HCT116 (cell line): ENCODE data around the gene NOX4. TPM values are rescaled to one million over a fixed set of nuclear protein-coding genes. Genes with fewer than 3 reads are reported as not detected.

Source experiments
- ATAC-seq: fragments of 200-7000 bp; cut with Tn5 transposase; 2 replicates; pipeline ENCODE4 v1.9.1; 2020; ENCODE audit warnings: mild to moderate bottlenecking, moderate library complexity
- BruUV-seq: library from RNA; stranded (reverse); fragments of 400-500 nt; replicated peaks from 2 replicates; lab custom pipeline; 2021; lab: Mats Ljungman, UMichigan
- CTCF ChIA-PET: fragments of 300-600 bp; sonication (Branson Sonifier 250); formaldehyde crosslinking; loops from one replicate; lab custom pipeline; 2021; ENCODE audit warnings: antibody characterized with exemption; lab: Charles Lee
- POLR2A ChIA-PET: fragments of 300-600, 350-600 bp; sonication (Branson Sonifier 250); formaldehyde crosslinking; loops from one replicate; lab custom pipeline; 2021; ENCODE audit warnings: antibody characterized with exemption; lab: Charles Lee
- RAD21 ChIA-PET, 2 experiments: fragments of 300-600 bp; sonication (Branson Sonifier 250); formaldehyde crosslinking; loops; one replicate each; lab custom pipeline; 2023; ENCODE audit warnings: low total read pairs in 2 of 2; ENCODE audit not compliant: uncharacterized antibody in 2 of 2, unreplicated experiment in 2 of 2, low non-redundant PET in 1 of 2; lab: Charles Lee
- DNase-seq: peaks from one replicate; pipeline ENCODE4 v3.0.0-alpha.2; 2010; ENCODE audit warnings: low read depth, low spot score
- H2AFZ ChIP-seq: fragments of 200-600 bp; shearing (Covaris generic), sonication (generic); 2 replicates; pipeline ENCODE4 v1.6.1; 2017; ENCODE audit warnings: low read depth, mixed run types, mixed read lengths, antibody characterized with exemption, low read length; ENCODE audit not compliant: poor library complexity, severe bottlenecking
- H3K27ac ChIP-seq: 2 replicates; pipeline ENCODE4 v1.5.1; 2012; ENCODE audit warnings: low read depth, low read length
- H3K27me3 ChIP-seq: fragments of 200-600 bp; sonication (generic); 2 replicates; pipeline ENCODE4 v1.6.1; 2016; ENCODE audit warnings: mixed run types, low read length, mixed read lengths; ENCODE audit not compliant: insufficient read depth
- H3K36me3 ChIP-seq, 2 experiments: fragments of 200-500 bp in 1 of 2; fragments of 200-600 bp in 1 of 2; sonication (Bioruptor generic) in 1 of 2; sonication (generic) in 1 of 2; 2 replicates each; pipeline versions ENCODE4 v1.5.1 to v1.6.1; 2014 to 2016; ENCODE audit warnings: low read length in 2 of 2, inconsistent platforms in 1 of 2, mixed read lengths in 1 of 2, mixed run types in 1 of 2; ENCODE audit not compliant: insufficient read depth in 2 of 2, control insufficient read depth in 1 of 2
- H3K4me1 ChIP-seq, 2 experiments: fragments of 200-600 bp in 1 of 2; sonication (generic) in 1 of 2; 2 replicates each; pipeline versions ENCODE4 v1.5.1 to v1.6.1; 2012 to 2017; ENCODE audit warnings: low read length in 2 of 2, inconsistent platforms in 1 of 2, mild to moderate bottlenecking in 1 of 2, mixed read lengths in 1 of 2, mixed run types in 1 of 2, moderate library complexity in 1 of 2; ENCODE audit not compliant: insufficient read depth in 2 of 2, control insufficient read depth in 1 of 2
- H3K4me2 ChIP-seq: fragments of 200-600 bp; sonication (generic); 2 replicates; pipeline ENCODE4 v1.6.1; 2017; ENCODE audit warnings: mixed run types, low read length, mixed read lengths
- H3K4me3 ChIP-seq, 2 experiments: fragments of 200-600 bp in 1 of 2; sonication (generic) in 1 of 2; replicated peaks in 1 of 2; 2 replicates each; pipeline ENCODE4 v1.5.1; 2011 to 2016; ENCODE audit warnings: low read length in 2 of 2, control low read depth in 1 of 2, low read depth in 1 of 2, mild to moderate bottlenecking in 1 of 2, mixed read lengths in 1 of 2, mixed run types in 1 of 2
- H3K79me2 ChIP-seq: fragments of 200-600 bp; sonication (generic); 2 replicates; pipeline ENCODE4 v1.6.1; 2017; ENCODE audit warnings: mild to moderate bottlenecking, mixed run types, low read length, moderate library complexity, mixed read lengths; ENCODE audit not compliant: insufficient read depth
- H3K9ac ChIP-seq: fragments of 200-600 bp; sonication (generic); 2 replicates; pipeline ENCODE4 v1.6.1; 2016; ENCODE audit warnings: low read length, mixed read lengths
- H3K9me2 ChIP-seq: fragments of 200-600 bp; sonication (generic), shearing (Covaris generic); 2 replicates; pipeline ENCODE4 v1.6.1; 2017; ENCODE audit warnings: mixed run types, mild to moderate bottlenecking, moderate library complexity; ENCODE audit not compliant: insufficient read depth
- H3K9me3 ChIP-seq, 2 experiments: fragments of 200-500 bp in 1 of 2; fragments of 200-600 bp in 1 of 2; sonication (Bioruptor generic) in 1 of 2; sonication (generic) in 1 of 2; 2 replicates each; pipeline ENCODE4 v1.6.1; 2014 to 2017; ENCODE audit warnings: low read length in 2 of 2, mixed read lengths in 2 of 2, inconsistent platforms in 1 of 2, low read depth in 1 of 2, mild to moderate bottlenecking in 1 of 2, mixed run types in 1 of 2, moderate library complexity in 1 of 2; ENCODE audit not compliant: control insufficient read depth in 1 of 2, insufficient read depth in 1 of 2
- H4K20me1 ChIP-seq: fragments of 200-600 bp; sonication (generic), shearing (Covaris generic); 2 replicates; pipeline ENCODE4 v1.6.1; 2017; ENCODE audit warnings: mixed run types, mild to moderate bottlenecking, moderate library complexity; ENCODE audit not compliant: insufficient read depth
- CEBPB ChIP-seq: IDR thresholded peaks from 2 replicates; pipeline ENCODE4 v1.6.1; 2012; ENCODE audit warnings: low read depth
- ELF1 ChIP-seq: IDR thresholded peaks from 2 replicates; pipeline ENCODE4 v1.6.1; 2012; ENCODE audit warnings: low read depth, borderline replicate concordance
- EZH2 ChIP-seq: fragments of 200-600 bp; sonication (generic); IDR thresholded peaks from 2 replicates; pipeline ENCODE4 v1.6.1; 2017; ENCODE audit warnings: antibody characterized with exemption, mixed run types
- EZH2phosphoT487 ChIP-seq: fragments of 200-600 bp; IDR thresholded peaks from 2 replicates; pipeline ENCODE4 v1.6.1; 2018; ENCODE audit warnings: antibody characterized with exemption, borderline replicate concordance
- JUND ChIP-seq: IDR thresholded peaks from 2 replicates; pipeline ENCODE4 v1.6.1; 2012
- POLR2AphosphoS5 ChIP-seq: IDR thresholded peaks from 2 replicates; pipeline ENCODE4 v1.6.1; 2011; ENCODE audit warnings: mild to moderate bottlenecking, low read depth, low read length, moderate library complexity
- SRF ChIP-seq: IDR thresholded peaks from 2 replicates; pipeline ENCODE4 v1.6.1; 2012; ENCODE audit warnings: low read depth
- TCF7L2 ChIP-seq: IDR thresholded peaks from 2 replicates; pipeline ENCODE4 v1.7.0; 2011; ENCODE audit warnings: borderline replicate concordance, inconsistent platforms; ENCODE audit not compliant: insufficient read depth, insufficient read length; ENCODE audit errors: extremely low read depth
- YY1 ChIP-seq: IDR thresholded peaks from 2 replicates; pipeline ENCODE4 v1.6.1; 2011; ENCODE audit warnings: low read length, low read depth, moderate library complexity, mild to moderate bottlenecking; ENCODE audit not compliant: insufficient replicate concordance; ENCODE audit errors: extremely low read depth
- ZFX ChIP-seq: fragments of 450-650 bp; IDR thresholded peaks from 2 replicates; pipeline ENCODE4 v1.6.1; 2017
- ZNF274 ChIP-seq: fragments of 200-500 bp; sonication (Bioruptor generic); IDR thresholded peaks from 2 replicates; pipeline ENCODE4 v1.6.1; 2014; ENCODE audit warnings: mild to moderate bottlenecking, low read depth, low read length, inconsistent platforms
- intact Hi-C: fragments of 100-400 bp; cut with micrococcal nuclease; formaldehyde crosslinking; loops from 2 replicates; pipeline ENCODE4 v1.10.0; 2022
- total RNA-seq: library from RNA; stranded (reverse); gene quantifications from one replicate; pipeline ENCODE4 v1.2.1, GENCODE V29; 2021; ENCODE audit not compliant: unreplicated experiment
- TF ChIP-seq, protein P1 (sequence below): IDR thresholded peaks from 2 replicates; pipeline ENCODE4 v1.6.1; 2012
- TF ChIP-seq, protein P2 (sequence below): IDR thresholded peaks from 2 replicates; pipeline ENCODE4 v1.6.1; 2011; ENCODE audit warnings: mild to moderate bottlenecking, low read length, moderate library complexity; ENCODE audit not compliant: insufficient replicate concordance; ENCODE audit errors: extremely low read depth
- TF ChIP-seq, protein P3 (sequence below): IDR thresholded peaks from 2 replicates; pipeline ENCODE4 v1.6.1; 2012

NOX4 gene
- total RNA-seq, 1 experiment from 2014 or later = not detected

DNA sequence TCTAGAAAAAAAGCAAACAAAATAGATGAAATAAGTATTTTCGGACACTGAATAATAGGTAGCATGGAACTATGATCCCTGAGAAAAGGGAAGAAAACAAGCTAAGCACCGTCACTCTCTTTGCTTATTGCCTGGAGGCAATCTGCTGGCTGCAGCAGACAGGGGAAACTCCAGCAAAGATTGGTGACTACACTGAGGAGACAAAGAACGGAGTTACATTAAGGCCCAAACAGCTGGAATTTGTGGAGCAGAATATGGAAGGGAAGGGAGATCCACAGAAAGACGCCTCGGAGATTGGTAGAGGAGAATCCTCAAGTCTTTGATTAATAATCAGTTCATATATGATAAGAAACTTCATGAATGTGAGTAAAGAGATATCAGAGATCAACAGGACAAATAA lies 163.3 kb downstream of the NOX4 start:
- intact Hi-C loops = no loop called here
- Histone ChIP-seq H3K4me2 (no peak overlapping the region), H3K27me3 (no peaks in the 10 kb centered on the region), H3K36me3 (no peaks in the 10 kb centered on the region), H4K20me1 (no peaks in the 10 kb centered on the region; the same call in 1 of the 2 replicates), H3K4me1 (no peaks in the 10 kb centered on the region), H3K79me2 (no peaks in the 10 kb centered on the region), H3K27ac (no peak overlapping the region), H3K9ac (no peak overlapping the region), H3K9me2 (no peaks in the 10 kb centered on the region), H2AFZ (no peak overlapping the region), H3K9me3 (no peaks in the 10 kb centered on the region), H3K4me3 (no peak overlapping the region)
- no peak for TF ChIP-seq TCF7L2
- TF ChIP-seq YY1 = no peak
- TF ChIP-seq, protein P1, sequence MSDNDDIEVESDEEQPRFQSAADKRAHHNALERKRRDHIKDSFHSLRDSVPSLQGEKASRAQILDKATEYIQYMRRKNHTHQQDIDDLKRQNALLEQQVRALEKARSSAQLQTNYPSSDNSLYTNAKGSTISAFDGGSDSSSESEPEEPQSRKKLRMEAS = no peak
- no peak for TF ChIP-seq ELF1
- TF ChIP-seq POLR2AphosphoS5 = no peak
- ChIA-PET CTCF (no interaction called here), POLR2A (no interaction called here), RAD21 (no interaction called here)
- BruUV-seq = no TSS peak
- DNase-seq = no peak
- no peak for ATAC-seq

DNA sequence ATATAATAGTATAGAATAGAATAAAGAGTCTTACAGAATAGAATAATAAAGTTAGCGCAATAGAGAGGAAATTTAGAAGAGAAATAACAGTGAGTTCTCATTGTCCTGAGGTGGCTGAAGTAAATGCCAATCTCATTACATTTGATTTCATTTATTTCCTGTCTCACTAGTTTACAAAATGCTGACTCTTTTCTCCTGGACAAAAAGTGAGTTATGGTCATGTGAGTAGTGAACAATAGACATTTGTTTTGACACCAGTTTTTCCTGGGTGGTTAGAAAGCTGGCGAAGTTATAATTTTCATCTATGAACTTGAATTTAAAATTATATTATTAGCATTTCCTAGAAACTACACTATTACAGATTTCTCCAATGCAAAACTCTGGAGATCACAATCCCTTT lies 169.8 kb downstream of the NOX4 start:
- TF ChIP-seq, protein P1 = no peak
- TF ChIP-seq ZNF274 = no peak
- TF ChIP-seq EZH2phosphoT487 = no peak
- no peak for TF ChIP-seq TCF7L2
- TF ChIP-seq YY1 = no peak
- TF ChIP-seq, protein P2, sequence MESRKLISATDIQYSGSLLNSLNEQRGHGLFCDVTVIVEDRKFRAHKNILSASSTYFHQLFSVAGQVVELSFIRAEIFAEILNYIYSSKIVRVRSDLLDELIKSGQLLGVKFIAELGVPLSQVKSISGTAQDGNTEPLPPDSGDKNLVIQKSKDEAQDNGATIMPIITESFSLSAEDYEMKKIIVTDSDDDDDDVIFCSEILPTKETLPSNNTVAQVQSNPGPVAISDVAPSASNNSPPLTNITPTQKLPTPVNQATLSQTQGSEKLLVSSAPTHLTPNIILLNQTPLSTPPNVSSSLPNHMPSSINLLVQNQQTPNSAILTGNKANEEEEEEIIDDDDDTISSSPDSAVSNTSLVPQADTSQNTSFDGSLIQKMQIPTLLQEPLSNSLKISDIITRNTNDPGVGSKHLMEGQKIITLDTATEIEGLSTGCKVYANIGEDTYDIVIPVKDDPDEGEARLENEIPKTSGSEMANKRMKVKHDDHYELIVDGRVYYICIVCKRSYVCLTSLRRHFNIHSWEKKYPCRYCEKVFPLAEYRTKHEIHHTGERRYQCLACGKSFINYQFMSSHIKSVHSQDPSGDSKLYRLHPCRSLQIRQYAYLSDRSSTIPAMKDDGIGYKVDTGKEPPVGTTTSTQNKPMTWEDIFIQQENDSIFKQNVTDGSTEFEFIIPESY = no peak
- TF ChIP-seq CEBPB = no peak
- no peak for TF ChIP-seq ELF1
- TF ChIP-seq SRF = no peak
- TF ChIP-seq, protein P3, sequence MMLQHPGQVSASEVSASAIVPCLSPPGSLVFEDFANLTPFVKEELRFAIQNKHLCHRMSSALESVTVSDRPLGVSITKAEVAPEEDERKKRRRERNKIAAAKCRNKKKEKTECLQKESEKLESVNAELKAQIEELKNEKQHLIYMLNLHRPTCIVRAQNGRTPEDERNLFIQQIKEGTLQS = no peak
- TF ChIP-seq EZH2 = no peak
- TF ChIP-seq ZFX = no peak
- TF ChIP-seq JUND = no peak
- TF ChIP-seq POLR2AphosphoS5 = no peak
- TF ChIP-seq, all 23 proteins: peak for 0
- POLR2A ChIA-PET = no interaction called here
- Histone ChIP-seq H3K9me3 (no peaks in the 10 kb centered on the region), H3K4me2 (no peak overlapping the region), H2AFZ (no peak overlapping the region), H3K9me2 (no peaks in the 10 kb centered on the region), H3K27ac (no peak overlapping the region), H3K36me3 (no peaks in the 10 kb centered on the region), H4K20me1 (no peaks in the 10 kb centered on the region), H3K27me3 (no peaks in the 10 kb centered on the region), H3K79me2 (no peaks in the 10 kb centered on the region), H3K4me1 (no peaks in the 10 kb centered on the region), H3K4me3 (no peak overlapping the region), H3K9ac (no peak overlapping the region)
- DNase-seq = no peak
- RAD21 ChIA-PET = no interaction called here
- ATAC-seq = no peak
- intact Hi-C loops = no loop called here
- CTCF ChIA-PET = no interaction called here
- BruUV-seq = no TSS peak
